ENCODE measurements around the gene CALCOCO1. TPM values are rescaled to one million over a fixed set of nuclear protein-coding genes. Genes with fewer than 3 reads are reported as not detected.

Gene CALCOCO1
- total RNA-seq, 4 donors from 2014 or later, result 118 to 186 (median 168) TPM

- Histone ChIP-seq H3K27ac (peak overlapping the region; percentile 87 to 90 (median 88)), H3K27me3 (no peaks in the 10 kb centered on the region), H3K4me1 (peaks cover 24 to 37% (median 30%) of the 10 kb centered on the region in 4 donors), H3K4me3 (no peak overlapping the region), H3K36me3 (peaks cover 0 to 16% (median 7%) of the 10 kb centered on the region in 4 donors), H3K9me3 (no peaks in the 10 kb centered on the region)
- intact Hi-C loops (cut with DNase I; ENCODE audit: low total_unique reads), result no loop called here
- DNase-seq, result peak; percentile 16
- WGBS, 2 donors (ENCODE audit: low coverage in 1 of 2), result 20 to 52% methylated on average over 1 to 5 of the region's 5 CpGs
- in situ Hi-C loops (cut with MboI; ENCODE audit: low pct_ligation_motif_present in 1 of 4, low pct_unique_long_range_greater_than_20kb in 1 of 4, low sequenced_read_pairs in 3 of 4), result no loop called here
- TF ChIP-seq CTCF (IDR thresholded peaks at IDR 0.05), result no peak
- no peak for TF ChIP-seq POLR2AphosphoS5 (IDR thresholded peaks at IDR 0.05)
- no peak for TF ChIP-seq POLR2A (IDR thresholded peaks at IDR 0.05)
- no peak for TF ChIP-seq EP300 (IDR thresholded peaks at IDR 0.05; ENCODE audit: low read depth)
Observed at GRCh38 chr12:53660041-53660440, 67.2 kb downstream of the CALCOCO1 start.

- no peaks in the 10 kb centered on the region for H3K27me3 ChIP-seq
- in situ Hi-C loops (cut with MboI; ENCODE audit: low pct_ligation_motif_present in 1 of 4, low pct_unique_long_range_greater_than_20kb in 1 of 4, low sequenced_read_pairs in 3 of 4), result no loop called here
- 9 to 32% methylated on average over 2 of the region's 2 CpGs for WGBS, 2 donors (ENCODE audit: low coverage in 1 of 2)
- H3K27ac ChIP-seq, result peak overlapping the region; percentile 87 to 90 (median 88)
- peaks cover 24 to 37% (median 30%) of the 10 kb centered on the region in 4 donors for H3K4me1 ChIP-seq
- no peak overlapping the region for H3K4me3 ChIP-seq
- H3K36me3 ChIP-seq, result peaks cover 0 to 11% (median 3%) of the 10 kb centered on the region in 4 donors
- no peaks in the 10 kb centered on the region for H3K9me3 ChIP-seq
- TF ChIP-seq POLR2AphosphoS5 (IDR thresholded peaks at IDR 0.05) (no peak), EP300 (IDR thresholded peaks at IDR 0.05; ENCODE audit: low read depth) (no peak), CTCF (IDR thresholded peaks at IDR 0.05) (no peak), POLR2A (IDR thresholded peaks at IDR 0.05) (no peak)
- intact Hi-C loops (cut with DNase I; ENCODE audit: low total_unique reads), result no loop called here
- no peak for DNase-seq
Observed at GRCh38 chr12:53659571-53659981, 67.7 kb downstream of the CALCOCO1 start.

DNA sequence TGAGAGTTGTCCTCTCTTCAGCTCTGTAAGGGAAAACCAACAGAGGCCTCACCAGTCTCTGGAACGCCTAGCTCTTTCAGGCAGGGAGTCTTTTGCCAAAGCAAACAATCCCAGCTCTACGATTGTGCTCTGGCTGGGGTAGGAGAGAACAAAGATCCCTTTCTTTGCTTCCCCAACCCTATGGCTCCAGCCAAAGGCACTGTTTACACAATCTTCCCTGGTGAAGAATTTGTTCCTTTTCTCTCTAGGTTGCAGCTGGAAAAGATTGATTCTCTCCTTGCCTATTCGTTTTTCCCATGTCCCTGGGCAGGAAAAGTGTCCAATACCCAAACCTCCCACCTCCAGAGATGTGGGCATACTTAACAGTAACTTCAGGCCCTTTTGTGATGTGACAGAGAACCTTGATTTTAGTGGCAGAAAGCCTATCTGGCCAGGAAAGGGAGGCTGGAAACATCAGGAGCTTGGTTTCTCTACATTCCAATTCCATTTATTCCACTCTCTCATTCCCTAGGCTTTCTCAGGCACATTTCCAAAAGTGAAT lies 68.2 kb downstream of the CALCOCO1 start:
- Histone ChIP-seq H3K9me3 (no peaks in the 10 kb centered on the region), H3K4me3 (no peak overlapping the region), H3K27ac (peak overlapping the region; percentile 87 to 90 (median 88)), H3K4me1 (peaks cover 24 to 37% (median 30%) of the 10 kb centered on the region in 4 donors), H3K36me3 (peaks cover 0 to 9% (median 2%) of the 10 kb centered on the region in 4 donors), H3K27me3 (no peaks in the 10 kb centered on the region)
- WGBS, 2 donors (ENCODE audit: low coverage in 1 of 2), result 24 to 40% methylated on average over 1 to 3 of the region's 3 CpGs
- no peak for TF ChIP-seq CTCF (IDR thresholded peaks at IDR 0.05)
- peak; percentile 8 for TF ChIP-seq POLR2A (IDR thresholded peaks at IDR 0.05)
- TF ChIP-seq EP300 (IDR thresholded peaks at IDR 0.05; ENCODE audit: low read depth), result no peak
- peak in 1 of 3 donors; percentile 39 for TF ChIP-seq POLR2AphosphoS5 (IDR thresholded peaks at IDR 0.05)
- intact Hi-C loops (cut with DNase I; ENCODE audit: low total_unique reads) (no loop called here), in situ Hi-C loops (cut with MboI; ENCODE audit: low pct_ligation_motif_present in 1 of 4, low pct_unique_long_range_greater_than_20kb in 1 of 4, low sequenced_read_pairs in 3 of 4) (no loop called here)
- DNase-seq, result peak; percentile 67

Other genes starting within 250 kb of the CALCOCO1 start
- gene MAP3K12, start 228.0 kb downstream of the CALCOCO1 start, total RNA-seq, result 10 to 100 TPM in 2 of 4 donors, 1 to 10 TPM in 2; 6.8 to 20.9 (median 10.3) TPM
- gene TARBP2, start 226.2 kb downstream of the CALCOCO1 start, total RNA-seq, result 10 to 100 TPM; 22.4 to 37.0 (median 34.1) TPM
- gene NPFF, start 220.0 kb downstream of the CALCOCO1 start, total RNA-seq, result not detected
- gene ATF7, start 101.1 kb downstream of the CALCOCO1 start, total RNA-seq, result 10 to 100 TPM; 14.2 to 29.7 (median 26.8) TPM
- 100 to 1,000 TPM; 248 to 394 (median 337) TPM for gene ATP5MC2, start 51.4 kb downstream of the CALCOCO1 start, total RNA-seq
- not detected for gene CISTR, start 24.5 kb upstream of the CALCOCO1 start, total RNA-seq
- gene HOXC13, start 211.4 kb upstream of the CALCOCO1 start, total RNA-seq, result not detected
- gene HOXC12, start 227.5 kb upstream of the CALCOCO1 start, total RNA-seq, result not detected
- not detected for gene HOXC11, start 245.7 kb upstream of the CALCOCO1 start, total RNA-seq
- gene HOTAIR, start 247.5 kb upstream of the CALCOCO1 start, total RNA-seq, result not detected

Measured in transverse colon (tissue), 4 donors.